ENCODE results near the gene RARRES2. TPM values are rescaled to one million over a fixed set of nuclear protein-coding genes. Genes with fewer than 3 reads are reported as not detected.
A peak's percentile ranks its signal among the peaks of the same experiment; 100 is the strongest.

The RARRES2 gene
- total RNA-seq, 1 experiment from 2014 or later = 60.9 TPM

DNA sequence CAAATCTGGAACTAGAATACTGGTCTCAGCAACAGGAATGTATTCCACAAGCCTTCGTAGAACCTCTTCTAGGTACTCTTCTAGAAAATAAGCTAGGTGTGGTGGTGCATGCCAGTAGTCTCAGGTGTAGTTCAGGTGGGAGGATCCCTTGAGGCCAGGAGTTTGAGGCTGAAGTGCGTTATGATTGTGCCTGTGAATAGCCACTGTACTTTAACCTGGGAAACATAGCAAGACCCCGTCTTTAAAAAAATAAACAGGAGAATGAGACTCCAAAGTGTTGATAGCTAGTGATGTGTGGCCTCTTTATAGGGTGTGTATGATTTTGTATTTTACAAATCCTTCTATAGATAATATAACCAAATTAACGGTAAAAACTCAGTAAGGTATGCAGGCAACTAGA lies 36.2 kb upstream of the RARRES2 start:
- no peak overlapping the region for H2BK15ac ChIP-seq (ENCODE audit: low read depth, low read length)
- peaks cover 23 to 29% (median 26%) of the 10 kb centered on the region in 3 experiments; a peak in 6 of 7 replicates for H3K36me3 Mint-ChIP-seq (ENCODE audit: insufficient read depth in 1 of 3, low read depth in 3 of 3)
- H2BK120ac ChIP-seq (ENCODE audit: low read depth, low read length, poor library complexity, severe bottlenecking) = no peak overlapping the region
- no peak overlapping the region for H3K9ac ChIP-seq (ENCODE audit: extremely low read depth, insufficient read length, low read length)
- WGBS (ENCODE audit: extremely low coverage, insufficient read length, low lambda C conversion rate) = no CpG with 5 or more reads among the region's 4 CpGs
- no peak overlapping the region for H2AK5ac ChIP-seq (ENCODE audit: insufficient read length, low read length)
- H3K27ac Mint-ChIP-seq = peak overlapping the region in 2 of 3 experiments; percentile 93 to 95; a peak in 4 of 7 replicates
- no peaks in the 10 kb centered on the region for H3K9me3 ChIP-seq (ENCODE audit: control insufficient read depth, low read depth, low read length)
- no peaks in the 10 kb centered on the region for H3K79me1 ChIP-seq (ENCODE audit: insufficient read depth, low read depth, low read length, poor library complexity, severe bottlenecking)
- H3K18ac ChIP-seq (ENCODE audit: insufficient read length, low read depth, low read length) = no peak overlapping the region
- no peak overlapping the region for H3K23ac ChIP-seq (ENCODE audit: insufficient read length, low read depth, low read length)
- H3K27me3 Mint-ChIP-seq (ENCODE audit: low read depth) = no peaks in the 10 kb centered on the region
- no peaks in the 10 kb centered on the region for H3K9me3 Mint-ChIP-seq
- no peak overlapping the region for H3K27ac ChIP-seq (ENCODE audit: insufficient read length, low read depth, low read length)
- no peak overlapping the region for H2BK5ac ChIP-seq (ENCODE audit: insufficient read length, low read length)
- H3T11ph ChIP-seq (ENCODE audit: low read length) = no peak overlapping the region
- no peak overlapping the region for H4K91ac ChIP-seq (ENCODE audit: insufficient read length, low read depth, low read length)
- H2AFZ ChIP-seq (ENCODE audit: low read length) = no peak overlapping the region
- no peak overlapping the region for H4K8ac ChIP-seq (replicated peaks; ENCODE audit: insufficient read length, low read depth, low read length)
- H3K4me2 ChIP-seq (ENCODE audit: insufficient read depth, insufficient read length, low read length) = no peak overlapping the region
- H3K23me2 ChIP-seq (ENCODE audit: insufficient read length, low read depth, low read length, poor library complexity, severe bottlenecking) = peaks cover 11% of the 10 kb centered on the region
- peak overlapping the region in 1 of 2 experiments; percentile 78; a peak in 1 of 5 replicates for H3K4me3 Mint-ChIP-seq
- H4K5ac ChIP-seq (ENCODE audit: insufficient read length, low read depth, low read length) = no peak overlapping the region
- H3K4me1 ChIP-seq (ENCODE audit: insufficient read depth, low read length) = peaks cover 14% of the 10 kb centered on the region
- H3K56ac ChIP-seq (ENCODE audit: insufficient read length, low read depth, low read length) = no peak overlapping the region
- no peak overlapping the region for H2BK12ac ChIP-seq (ENCODE audit: insufficient read length, low read depth, low read length)
- no peak for DNase-seq
- peaks cover 70 to 78% of the 10 kb centered on the region in 2 experiments for H3K4me1 Mint-ChIP-seq
- H4K20me1 ChIP-seq (ENCODE audit: control insufficient read depth, insufficient read depth, insufficient read length) = no peaks in the 10 kb centered on the region
- H3K79me2 ChIP-seq (ENCODE audit: insufficient read depth, low read length) = peaks cover 7% of the 10 kb centered on the region; the same call in 1 of the 2 replicates
- no peak overlapping the region for H3K4ac ChIP-seq (ENCODE audit: low read depth, low read length)
- H2BK20ac ChIP-seq (ENCODE audit: low read depth, low read length, poor library complexity, severe bottlenecking) = no peak overlapping the region
- H3K27me3 ChIP-seq (ENCODE audit: insufficient read depth, low read length) = no peaks in the 10 kb centered on the region
- TF ChIP-seq, protein P1, sequence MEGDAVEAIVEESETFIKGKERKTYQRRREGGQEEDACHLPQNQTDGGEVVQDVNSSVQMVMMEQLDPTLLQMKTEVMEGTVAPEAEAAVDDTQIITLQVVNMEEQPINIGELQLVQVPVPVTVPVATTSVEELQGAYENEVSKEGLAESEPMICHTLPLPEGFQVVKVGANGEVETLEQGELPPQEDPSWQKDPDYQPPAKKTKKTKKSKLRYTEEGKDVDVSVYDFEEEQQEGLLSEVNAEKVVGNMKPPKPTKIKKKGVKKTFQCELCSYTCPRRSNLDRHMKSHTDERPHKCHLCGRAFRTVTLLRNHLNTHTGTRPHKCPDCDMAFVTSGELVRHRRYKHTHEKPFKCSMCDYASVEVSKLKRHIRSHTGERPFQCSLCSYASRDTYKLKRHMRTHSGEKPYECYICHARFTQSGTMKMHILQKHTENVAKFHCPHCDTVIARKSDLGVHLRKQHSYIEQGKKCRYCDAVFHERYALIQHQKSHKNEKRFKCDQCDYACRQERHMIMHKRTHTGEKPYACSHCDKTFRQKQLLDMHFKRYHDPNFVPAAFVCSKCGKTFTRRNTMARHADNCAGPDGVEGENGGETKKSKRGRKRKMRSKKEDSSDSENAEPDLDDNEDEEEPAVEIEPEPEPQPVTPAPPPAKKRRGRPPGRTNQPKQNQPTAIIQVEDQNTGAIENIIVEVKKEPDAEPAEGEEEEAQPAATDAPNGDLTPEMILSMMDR (conservative IDR thresholded peaks at IDR 0.05) = no peak
- H3K14ac ChIP-seq (ENCODE audit: insufficient read depth, low read length) = no peak overlapping the region
